DOHH2 (cell line): ENCODE results near the gene SLC25A13.

Experiments used
- EZH2phosphoT487 ChIP-seq: fragments of 200-600 bp; sonication (generic); IDR thresholded peaks from 2 replicates; pipeline ENCODE4 v1.6.1; 2017; ENCODE audit warnings: borderline replicate concordance, mild to moderate bottlenecking, antibody characterized with exemption, low read length, moderate library complexity, mixed read lengths
- TF ChIP-seq, protein P1 (sequence below): fragments of 200-600 bp; sonication (generic); IDR thresholded peaks from one replicate; pipeline ENCODE4 v1.5.1; 2014; ENCODE audit warnings: antibody characterized with exemption, mild to moderate bottlenecking, low read depth, low read length; ENCODE audit not compliant: poor library complexity, severe bottlenecking

DNA sequence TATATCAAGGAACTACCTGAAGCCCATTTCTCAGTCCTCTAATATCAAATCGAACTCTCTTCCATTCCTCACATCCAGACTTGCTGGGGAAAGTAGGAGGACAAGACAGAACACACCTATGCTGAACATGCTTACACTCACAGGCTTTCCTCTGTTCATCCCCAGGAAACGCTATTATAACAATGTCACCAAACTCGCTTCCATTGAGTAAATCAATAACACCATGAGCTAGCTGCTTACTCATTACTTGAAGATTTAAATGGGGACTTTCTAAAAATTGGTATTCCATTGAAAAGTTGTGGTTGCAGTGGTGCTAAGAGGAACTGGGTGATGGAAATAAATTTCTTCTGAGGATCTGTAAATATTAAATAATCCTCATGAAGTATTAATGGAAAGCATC, 88.8 kb downstream of the SLC25A13 start:
- TF ChIP-seq, protein P1, sequence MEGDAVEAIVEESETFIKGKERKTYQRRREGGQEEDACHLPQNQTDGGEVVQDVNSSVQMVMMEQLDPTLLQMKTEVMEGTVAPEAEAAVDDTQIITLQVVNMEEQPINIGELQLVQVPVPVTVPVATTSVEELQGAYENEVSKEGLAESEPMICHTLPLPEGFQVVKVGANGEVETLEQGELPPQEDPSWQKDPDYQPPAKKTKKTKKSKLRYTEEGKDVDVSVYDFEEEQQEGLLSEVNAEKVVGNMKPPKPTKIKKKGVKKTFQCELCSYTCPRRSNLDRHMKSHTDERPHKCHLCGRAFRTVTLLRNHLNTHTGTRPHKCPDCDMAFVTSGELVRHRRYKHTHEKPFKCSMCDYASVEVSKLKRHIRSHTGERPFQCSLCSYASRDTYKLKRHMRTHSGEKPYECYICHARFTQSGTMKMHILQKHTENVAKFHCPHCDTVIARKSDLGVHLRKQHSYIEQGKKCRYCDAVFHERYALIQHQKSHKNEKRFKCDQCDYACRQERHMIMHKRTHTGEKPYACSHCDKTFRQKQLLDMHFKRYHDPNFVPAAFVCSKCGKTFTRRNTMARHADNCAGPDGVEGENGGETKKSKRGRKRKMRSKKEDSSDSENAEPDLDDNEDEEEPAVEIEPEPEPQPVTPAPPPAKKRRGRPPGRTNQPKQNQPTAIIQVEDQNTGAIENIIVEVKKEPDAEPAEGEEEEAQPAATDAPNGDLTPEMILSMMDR = no peak
- TF ChIP-seq EZH2phosphoT487 = no peak
